Measurements from ENCODE around the gene ESYT3. TPM values are rescaled to one million over a fixed set of nuclear protein-coding genes. Genes with fewer than 3 reads are reported as not detected.

Gene ESYT3
- total RNA-seq, 1 experiment from 2014 or later = 6.3 TPM

DNA sequence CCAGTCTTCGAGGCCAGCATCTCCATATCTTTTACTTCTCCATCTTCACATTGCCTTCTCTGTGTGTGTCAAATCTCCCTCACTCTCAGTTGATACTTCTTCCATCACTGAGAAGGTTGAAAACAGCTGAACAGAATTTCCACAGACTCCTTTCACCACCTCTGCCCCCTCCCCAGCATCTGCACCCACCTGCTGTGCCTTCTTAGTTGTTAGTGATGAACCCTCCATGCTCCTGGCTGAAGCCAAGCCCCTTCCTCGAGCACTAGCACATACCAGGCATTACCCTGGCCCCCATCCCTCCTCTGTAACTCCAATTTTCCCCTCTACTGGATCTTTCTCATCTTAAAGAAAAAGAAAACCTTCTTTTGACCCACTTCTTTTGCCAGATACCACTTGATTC lies 27.8 kb upstream of the ESYT3 start:
- Histone ChIP-seq H3K27ac (ENCODE audit: insufficient read length, low read depth, low read length) (no peak overlapping the region), H3K4me1 (ENCODE audit: insufficient read depth, low read length) (peaks cover 27% of the 10 kb centered on the region; the same call in 1 of the 2 replicates), H3T11ph (ENCODE audit: low read length) (no peak overlapping the region), H3K23ac (ENCODE audit: insufficient read length, low read depth, low read length) (no peak overlapping the region), H4K20me1 (ENCODE audit: control insufficient read depth, insufficient read depth, insufficient read length) (no peaks in the 10 kb centered on the region), H4K91ac (ENCODE audit: insufficient read length, low read depth, low read length) (no peak overlapping the region), H4K5ac (ENCODE audit: insufficient read length, low read depth, low read length) (no peak overlapping the region), H3K18ac (ENCODE audit: insufficient read length, low read depth, low read length) (no peak overlapping the region), H2BK5ac (ENCODE audit: insufficient read length, low read length) (no peak overlapping the region), H2BK120ac (ENCODE audit: low read depth, low read length, poor library complexity, severe bottlenecking) (no peak overlapping the region), H3K4me2 (ENCODE audit: insufficient read depth, insufficient read length, low read length) (no peak overlapping the region), H2AFZ (ENCODE audit: low read length) (no peak overlapping the region), H2AK5ac (ENCODE audit: insufficient read length, low read length) (no peak overlapping the region), H3K23me2 (ENCODE audit: insufficient read length, low read depth, low read length, poor library complexity, severe bottlenecking) (no peaks in the 10 kb centered on the region), H3K14ac (ENCODE audit: insufficient read depth, low read length) (no peak overlapping the region), H3K56ac (ENCODE audit: insufficient read length, low read depth, low read length) (no peak overlapping the region), H2BK12ac (ENCODE audit: insufficient read length, low read depth, low read length) (no peak overlapping the region), H3K79me2 (ENCODE audit: insufficient read depth, low read length) (no peaks in the 10 kb centered on the region), H3K9me3 (ENCODE audit: control insufficient read depth, low read depth, low read length) (no peaks in the 10 kb centered on the region), H2BK15ac (ENCODE audit: low read depth, low read length) (no peak overlapping the region), H3K9ac (ENCODE audit: extremely low read depth, insufficient read length, low read length) (no peak overlapping the region), H4K8ac (replicated peaks; ENCODE audit: insufficient read length, low read depth, low read length) (no peak overlapping the region), H2BK20ac (ENCODE audit: low read depth, low read length, poor library complexity, severe bottlenecking) (no peak overlapping the region), H3K4ac (ENCODE audit: low read depth, low read length) (no peak overlapping the region), H3K27me3 (ENCODE audit: insufficient read depth, low read length) (no peaks in the 10 kb centered on the region), H3K79me1 (ENCODE audit: insufficient read depth, low read depth, low read length, poor library complexity, severe bottlenecking) (no peaks in the 10 kb centered on the region)
- H3K36me3 Mint-ChIP-seq (ENCODE audit: insufficient read depth in 1 of 3, low read depth in 3 of 3) = peaks cover 26 to 44% (median 35%) of the 10 kb centered on the region in 3 experiments
- peaks cover 3 to 6% of the 10 kb centered on the region in 2 experiments; a peak in 4 of 5 replicates for H3K9me3 Mint-ChIP-seq
- H3K27ac Mint-ChIP-seq = no peak overlapping the region
- peak; percentile 5 for DNase-seq
- TF ChIP-seq, protein P1, sequence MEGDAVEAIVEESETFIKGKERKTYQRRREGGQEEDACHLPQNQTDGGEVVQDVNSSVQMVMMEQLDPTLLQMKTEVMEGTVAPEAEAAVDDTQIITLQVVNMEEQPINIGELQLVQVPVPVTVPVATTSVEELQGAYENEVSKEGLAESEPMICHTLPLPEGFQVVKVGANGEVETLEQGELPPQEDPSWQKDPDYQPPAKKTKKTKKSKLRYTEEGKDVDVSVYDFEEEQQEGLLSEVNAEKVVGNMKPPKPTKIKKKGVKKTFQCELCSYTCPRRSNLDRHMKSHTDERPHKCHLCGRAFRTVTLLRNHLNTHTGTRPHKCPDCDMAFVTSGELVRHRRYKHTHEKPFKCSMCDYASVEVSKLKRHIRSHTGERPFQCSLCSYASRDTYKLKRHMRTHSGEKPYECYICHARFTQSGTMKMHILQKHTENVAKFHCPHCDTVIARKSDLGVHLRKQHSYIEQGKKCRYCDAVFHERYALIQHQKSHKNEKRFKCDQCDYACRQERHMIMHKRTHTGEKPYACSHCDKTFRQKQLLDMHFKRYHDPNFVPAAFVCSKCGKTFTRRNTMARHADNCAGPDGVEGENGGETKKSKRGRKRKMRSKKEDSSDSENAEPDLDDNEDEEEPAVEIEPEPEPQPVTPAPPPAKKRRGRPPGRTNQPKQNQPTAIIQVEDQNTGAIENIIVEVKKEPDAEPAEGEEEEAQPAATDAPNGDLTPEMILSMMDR (conservative IDR thresholded peaks at IDR 0.05) = no peak
- no CpG with 5 or more reads among the region's 2 CpGs for WGBS (ENCODE audit: extremely low coverage, insufficient read length, low lambda C conversion rate)
- peaks cover 12% of the 10 kb centered on the region for H3K27me3 Mint-ChIP-seq (ENCODE audit: low read depth)
- peaks cover 55 to 56% of the 10 kb centered on the region in 2 experiments for H3K4me1 Mint-ChIP-seq
- no peak overlapping the region for H3K4me3 Mint-ChIP-seq
